Nephron progenitor cell (in vitro differentiated cells): ENCODE results near the gene CHST9.
"Not testable (repeated sequence)": the region's sequence is repeated elsewhere in the genome, so short reads cannot be mapped to it uniquely, and the experiment has no call there.

Experiments
- DNase-seq: peaks from one replicate; pipeline ENCODE4 v3.0.0; 2021
- H3K27ac Mint-ChIP-seq: 2 replicates; pipeline ENCODE4 v1.8.0; 2021; ENCODE audit warnings: mild to moderate bottlenecking, moderate library complexity, mixed read lengths
- H3K27me3 Mint-ChIP-seq: 2 replicates; pipeline ENCODE4 v1.8.0; 2021; ENCODE audit warnings: mild to moderate bottlenecking, low read depth, mixed read lengths; ENCODE audit not compliant: poor library complexity
- H3K36me3 Mint-ChIP-seq: 2 replicates; pipeline ENCODE4 v1.8.0; 2021; ENCODE audit warnings: low read depth, mixed read lengths
- H3K4me1 Mint-ChIP-seq: 2 replicates; pipeline ENCODE4 v1.8.0; 2021; ENCODE audit warnings: mixed read lengths
- H3K4me3 Mint-ChIP-seq: 2 replicates; pipeline ENCODE4 v1.8.0; 2021; ENCODE audit warnings: mild to moderate bottlenecking, moderate library complexity, mixed read lengths
- H3K9me3 Mint-ChIP-seq: 2 replicates; pipeline ENCODE4 v1.8.0; 2021; ENCODE audit warnings: mild to moderate bottlenecking, moderate library complexity, mixed read lengths
- TF ChIP-seq, protein P1 (sequence below): fragments of 200-600 bp; sonication (generic); IDR thresholded peaks from 2 replicates; pipeline ENCODE4 v1.5.0; 2021; ENCODE audit warnings: antibody characterized with exemption

The CHST9 gene

GRCh38 chr18:27094621-27095020, 90.5 kb downstream of the CHST9 start:
- TF ChIP-seq, protein P1, sequence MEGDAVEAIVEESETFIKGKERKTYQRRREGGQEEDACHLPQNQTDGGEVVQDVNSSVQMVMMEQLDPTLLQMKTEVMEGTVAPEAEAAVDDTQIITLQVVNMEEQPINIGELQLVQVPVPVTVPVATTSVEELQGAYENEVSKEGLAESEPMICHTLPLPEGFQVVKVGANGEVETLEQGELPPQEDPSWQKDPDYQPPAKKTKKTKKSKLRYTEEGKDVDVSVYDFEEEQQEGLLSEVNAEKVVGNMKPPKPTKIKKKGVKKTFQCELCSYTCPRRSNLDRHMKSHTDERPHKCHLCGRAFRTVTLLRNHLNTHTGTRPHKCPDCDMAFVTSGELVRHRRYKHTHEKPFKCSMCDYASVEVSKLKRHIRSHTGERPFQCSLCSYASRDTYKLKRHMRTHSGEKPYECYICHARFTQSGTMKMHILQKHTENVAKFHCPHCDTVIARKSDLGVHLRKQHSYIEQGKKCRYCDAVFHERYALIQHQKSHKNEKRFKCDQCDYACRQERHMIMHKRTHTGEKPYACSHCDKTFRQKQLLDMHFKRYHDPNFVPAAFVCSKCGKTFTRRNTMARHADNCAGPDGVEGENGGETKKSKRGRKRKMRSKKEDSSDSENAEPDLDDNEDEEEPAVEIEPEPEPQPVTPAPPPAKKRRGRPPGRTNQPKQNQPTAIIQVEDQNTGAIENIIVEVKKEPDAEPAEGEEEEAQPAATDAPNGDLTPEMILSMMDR: no peak
- H3K4me3 Mint-ChIP-seq: no peak overlapping the region
- H3K27ac Mint-ChIP-seq: no peak overlapping the region
- no peak for DNase-seq
- H3K9me3 Mint-ChIP-seq: peaks cover 73% of the 10 kb centered on the region
- peaks cover 8% of the 10 kb centered on the region for H3K36me3 Mint-ChIP-seq
- peaks cover 3% of the 10 kb centered on the region for H3K27me3 Mint-ChIP-seq
- peaks cover 6% of the 10 kb centered on the region for H3K4me1 Mint-ChIP-seq

GRCh38 chr18:27093290-27093689, 91.8 kb downstream of the CHST9 start:
- H3K4me1 Mint-ChIP-seq, H3K27ac Mint-ChIP-seq, DNase-seq, H3K27me3 Mint-ChIP-seq, H3K4me3 Mint-ChIP-seq, H3K36me3 Mint-ChIP-seq: not testable (repeated sequence)
- peaks cover 60% of the 10 kb centered on the region for H3K9me3 Mint-ChIP-seq

DNA sequence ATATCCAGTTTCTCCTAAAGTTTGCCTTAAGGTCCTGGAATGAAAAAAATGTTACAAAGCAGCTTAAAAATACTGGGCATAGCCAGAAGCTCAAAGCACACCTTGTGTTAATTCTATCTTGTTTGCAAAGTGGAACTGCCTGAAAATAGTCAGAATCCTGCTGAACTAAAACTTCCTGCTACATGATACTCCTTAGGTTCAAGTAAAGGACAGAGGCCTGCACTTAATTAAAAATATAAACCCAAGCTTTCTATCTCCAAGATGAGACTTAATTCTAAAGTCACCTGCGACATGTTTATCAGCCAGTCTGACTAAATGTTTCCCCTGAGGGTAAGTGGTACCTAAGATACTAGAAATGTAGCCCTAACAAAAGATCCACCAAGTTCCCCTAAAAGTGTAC, 103.4 kb downstream of the CHST9 start:
- Mint-ChIP-seq H3K27me3 (no peaks in the 10 kb centered on the region), H3K4me1 (peaks cover 19% of the 10 kb centered on the region), H3K27ac (no peak overlapping the region), H3K4me3 (no peak overlapping the region), H3K9me3 (no peaks in the 10 kb centered on the region), H3K36me3 (no peaks in the 10 kb centered on the region)
- TF ChIP-seq, protein P1: no peak
- DNase-seq: no peak

GRCh38 chr18:27075828-27076227, 109.3 kb downstream of the CHST9 start:
- Mint-ChIP-seq H3K27me3 (no peaks in the 10 kb centered on the region), H3K9me3 (no peaks in the 10 kb centered on the region)

GRCh38 chr18:27073404-27073830, 111.7 kb downstream of the CHST9 start:
- no peaks in the 10 kb centered on the region for H3K36me3 Mint-ChIP-seq
- peaks cover 54% of the 10 kb centered on the region for H3K4me1 Mint-ChIP-seq
- no peak for DNase-seq
- H3K9me3 Mint-ChIP-seq: no peaks in the 10 kb centered on the region
- H3K27me3 Mint-ChIP-seq: no peaks in the 10 kb centered on the region
- no peak overlapping the region for H3K4me3 Mint-ChIP-seq
- H3K27ac Mint-ChIP-seq: no peak overlapping the region
- TF ChIP-seq, protein P1: no peak

More at GRCh38 chr18:27075828-27076227, 109.3 kb downstream of the CHST9 start:
- Mint-ChIP-seq H3K36me3 (no peaks in the 10 kb centered on the region), H3K4me3 (peak overlapping the region; percentile 15), H3K4me1 (peaks cover 52% of the 10 kb centered on the region), H3K27ac (peak overlapping the region; percentile 41)
- TF ChIP-seq, protein P1: no peak
- DNase-seq: peak; percentile 14

GRCh38 chr18:27064673-27065072, 120.4 kb downstream of the CHST9 start:
- Mint-ChIP-seq H3K36me3 (no peaks in the 10 kb centered on the region), H3K4me1 (peaks cover 13% of the 10 kb centered on the region), H3K27me3 (no peaks in the 10 kb centered on the region), H3K9me3 (peaks cover 7% of the 10 kb centered on the region), H3K4me3 (no peak overlapping the region), H3K27ac (no peak overlapping the region)
- TF ChIP-seq, protein P1: no peak
- no peak for DNase-seq
